ENCODE data around the gene RPL35. TPM values are rescaled to one million over a fixed set of nuclear protein-coding genes. Genes with fewer than 3 reads are reported as not detected.

Gene RPL35
- polyA plus RNA-seq, 3 donors from 2014 or later = 774 to 2,756 (median 1,213) TPM

GRCh38 chr9:124814164-124814535 lies 47.6 kb downstream of the RPL35 start:
- Mint-ChIP-seq H3K27ac (no peak overlapping the region), H3K4me3 (no peak overlapping the region), H3K4me1 (no peaks in the 10 kb centered on the region), H3K27me3 (ENCODE audit: low read depth in 3 of 3) (peaks cover 2 to 5% (median 3%) of the 10 kb centered on the region in 3 donors), H3K36me3 (no peaks in the 10 kb centered on the region), H3K9me3 (no peaks in the 10 kb centered on the region)
- DNase-seq = no peak

DNA sequence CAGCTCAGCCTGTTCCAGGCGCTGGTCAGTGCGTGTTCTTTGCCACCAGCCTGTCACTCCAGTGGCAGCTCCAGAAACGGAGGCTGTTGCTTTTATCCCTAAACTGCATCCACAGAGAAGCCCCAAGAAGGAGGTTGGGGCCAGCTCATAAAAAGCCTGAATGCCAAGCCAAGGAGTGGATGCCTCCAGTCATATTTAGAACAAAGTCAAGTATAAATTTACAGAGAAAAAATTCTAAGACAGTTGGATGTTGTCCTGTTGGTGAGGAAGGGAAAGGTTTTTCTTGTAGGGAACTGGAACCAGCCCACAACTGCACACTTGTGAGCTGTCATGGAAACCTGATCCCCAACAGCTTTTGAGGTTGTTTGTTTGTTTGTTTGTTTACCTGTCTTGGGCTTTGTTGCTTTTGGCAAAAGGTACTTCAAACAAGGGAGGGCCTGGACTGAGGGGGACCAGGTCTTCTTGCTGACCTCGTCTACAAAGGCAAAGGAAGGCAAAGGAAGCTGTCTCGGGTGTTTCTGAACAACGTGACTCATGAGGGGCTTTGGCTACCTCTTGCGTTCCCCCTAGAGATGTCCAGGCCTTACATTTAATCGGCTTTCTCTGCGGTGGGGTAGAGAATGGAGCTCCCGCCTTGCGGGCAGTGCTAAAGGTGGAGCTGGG lies 48.1 kb downstream of the RPL35 start:
- no peak for DNase-seq
- H3K9me3 Mint-ChIP-seq = no peaks in the 10 kb centered on the region
- H3K4me3 Mint-ChIP-seq = no peak overlapping the region

GRCh38 chr9:124813041-124813440 lies 48.7 kb downstream of the RPL35 start:
- Mint-ChIP-seq H3K9me3 (no peaks in the 10 kb centered on the region), H3K27ac (no peak overlapping the region), H3K4me3 (no peak overlapping the region), H3K36me3 (no peaks in the 10 kb centered on the region), H3K27me3 (ENCODE audit: low read depth in 3 of 3) (peaks cover 2 to 5% (median 3%) of the 10 kb centered on the region in 3 donors), H3K4me1 (no peaks in the 10 kb centered on the region)
- DNase-seq = no peak

More for the DNA sequence above, 48.1 kb downstream of the RPL35 start:
- H3K36me3 Mint-ChIP-seq = no peaks in the 10 kb centered on the region
- H3K27me3 Mint-ChIP-seq (ENCODE audit: low read depth in 3 of 3) = peaks cover 2 to 5% (median 3%) of the 10 kb centered on the region in 3 donors
- H3K27ac Mint-ChIP-seq = no peak overlapping the region
- no peaks in the 10 kb centered on the region for H3K4me1 Mint-ChIP-seq

- Mint-ChIP-seq H3K4me1 (no peaks in the 10 kb centered on the region), H3K9me3 (no peaks in the 10 kb centered on the region), H3K4me3 (no peak overlapping the region), H3K27ac (no peak overlapping the region), H3K36me3 (no peaks in the 10 kb centered on the region), H3K27me3 (ENCODE audit: low read depth in 3 of 3) (peaks cover 2 to 5% (median 3%) of the 10 kb centered on the region in 3 donors)
- peak in 1 of 3 donors; percentile 5 for DNase-seq
Observed at GRCh38 chr9:124812441-124812876, 49.3 kb downstream of the RPL35 start.

DNA sequence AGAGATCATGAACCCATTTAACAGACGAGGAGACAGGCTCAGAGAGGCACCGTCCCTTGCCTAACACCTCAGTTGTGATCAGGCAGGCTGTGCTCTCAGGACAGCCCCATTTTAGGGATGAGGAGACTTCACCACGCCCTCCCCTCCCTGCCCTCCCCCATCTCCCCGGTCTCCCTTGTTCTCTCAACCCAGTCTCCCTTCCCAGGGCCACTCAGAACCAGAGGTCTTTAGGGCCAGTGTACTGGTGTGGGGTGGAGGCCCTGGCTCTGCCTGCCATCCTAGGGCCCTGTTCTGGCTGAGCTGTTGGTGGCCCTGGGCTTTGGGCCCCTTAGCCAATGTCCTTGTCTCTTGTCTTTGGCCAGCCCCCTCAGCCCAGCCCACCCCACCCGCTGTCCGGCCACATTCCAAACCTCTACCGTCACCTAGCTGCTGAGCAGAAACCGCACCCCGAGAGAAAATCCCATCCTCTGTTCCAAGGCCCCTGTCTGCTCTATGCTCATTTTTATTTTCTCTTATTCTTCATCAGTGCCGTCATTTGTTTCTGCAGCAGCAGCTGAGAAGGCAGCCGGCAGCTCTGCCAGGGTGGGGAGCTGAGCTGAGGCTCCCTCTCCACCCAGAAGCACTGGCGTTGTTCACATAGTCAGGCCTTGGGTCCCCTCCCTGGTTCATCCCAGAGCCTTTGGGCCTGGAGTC lies 50.9 kb downstream of the RPL35 start:
- H3K27me3 Mint-ChIP-seq (ENCODE audit: low read depth in 3 of 3) = peaks cover 0 to 6% (median 3%) of the 10 kb centered on the region in 3 donors
- no peaks in the 10 kb centered on the region for H3K36me3 Mint-ChIP-seq
- no peak for DNase-seq
- no peaks in the 10 kb centered on the region for H3K9me3 Mint-ChIP-seq
- no peak overlapping the region for H3K27ac Mint-ChIP-seq
- no peak overlapping the region for H3K4me3 Mint-ChIP-seq
- no peaks in the 10 kb centered on the region for H3K4me1 Mint-ChIP-seq

DNA sequence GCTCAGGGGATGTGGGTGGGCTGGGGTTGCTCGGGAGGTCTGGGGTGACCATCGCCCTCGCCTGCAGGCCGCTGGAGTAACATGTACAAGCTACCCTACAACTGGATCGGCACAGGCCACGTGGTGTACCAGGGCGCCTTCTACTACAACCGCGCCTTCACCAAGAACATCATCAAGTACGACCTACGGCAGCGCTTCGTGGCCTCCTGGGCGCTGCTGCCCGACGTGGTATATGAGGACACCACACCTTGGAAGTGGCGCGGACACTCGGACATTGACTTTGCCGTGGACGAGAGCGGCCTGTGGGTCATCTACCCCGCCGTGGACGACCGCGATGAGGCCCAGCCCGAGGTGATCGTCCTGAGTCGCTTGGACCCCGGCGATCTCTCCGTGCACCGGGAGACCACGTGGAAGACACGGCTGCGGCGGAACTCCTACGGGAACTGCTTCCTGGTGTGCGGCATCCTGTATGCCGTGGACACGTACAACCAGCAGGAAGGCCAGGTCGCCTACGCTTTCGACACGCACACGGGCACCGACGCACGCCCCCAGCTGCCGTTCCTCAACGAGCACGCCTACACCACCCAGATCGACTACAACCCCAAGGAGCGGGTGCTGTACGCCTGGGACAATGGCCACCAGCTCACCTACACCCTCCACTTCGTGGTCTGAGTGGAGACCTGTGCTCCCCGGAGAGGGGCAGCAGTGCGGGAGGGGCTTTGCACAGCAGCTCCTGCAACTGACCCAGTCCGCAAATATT lies 51.8 kb downstream of the RPL35 start:
- DNase-seq = no peak
- Mint-ChIP-seq H3K9me3 (no peaks in the 10 kb centered on the region), H3K36me3 (no peaks in the 10 kb centered on the region), H3K27ac (no peak overlapping the region), H3K4me1 (no peaks in the 10 kb centered on the region), H3K27me3 (ENCODE audit: low read depth in 3 of 3) (peaks cover 0 to 5% (median 3%) of the 10 kb centered on the region in 3 donors), H3K4me3 (no peak overlapping the region)

DNA sequence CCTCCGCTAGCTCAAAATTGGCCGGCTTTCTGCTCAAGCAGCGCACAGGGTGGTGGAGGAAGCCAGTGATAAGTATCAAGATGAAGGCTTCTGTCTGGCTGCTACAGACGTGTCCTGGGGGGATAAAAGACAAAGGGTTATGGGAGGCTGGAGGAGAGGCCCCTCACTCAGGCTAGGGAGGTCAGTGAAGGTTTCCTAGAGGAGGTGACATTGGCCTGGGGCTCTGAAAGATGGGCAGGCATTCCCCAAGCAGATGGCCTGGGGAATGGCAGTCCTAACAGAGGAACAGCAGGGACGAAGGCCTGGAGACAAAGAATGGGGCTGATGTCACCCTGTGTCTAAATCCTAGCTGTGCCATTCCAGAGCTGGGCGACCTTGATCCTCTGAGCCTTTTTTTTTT lies 52.5 kb downstream of the RPL35 start:
- no peak for DNase-seq
- no peaks in the 10 kb centered on the region for H3K4me1 Mint-ChIP-seq
- no peak overlapping the region for H3K27ac Mint-ChIP-seq
- no peaks in the 10 kb centered on the region for H3K9me3 Mint-ChIP-seq
- peaks cover 0 to 4% (median 4%) of the 10 kb centered on the region in 3 donors for H3K27me3 Mint-ChIP-seq (ENCODE audit: low read depth in 3 of 3)
- no peak overlapping the region for H3K4me3 Mint-ChIP-seq
- no peaks in the 10 kb centered on the region for H3K36me3 Mint-ChIP-seq

GRCh38 chr9:124808246-124808956 lies 53.4 kb downstream of the RPL35 start:
- H3K4me1 Mint-ChIP-seq = no peaks in the 10 kb centered on the region
- no peak overlapping the region for H3K4me3 Mint-ChIP-seq
- no peak for DNase-seq
- no peak overlapping the region for H3K27ac Mint-ChIP-seq
- peaks cover 0 to 4% (median 4%) of the 10 kb centered on the region in 3 donors for H3K27me3 Mint-ChIP-seq (ENCODE audit: low read depth in 3 of 3)
- H3K36me3 Mint-ChIP-seq = no peaks in the 10 kb centered on the region
- H3K9me3 Mint-ChIP-seq = no peaks in the 10 kb centered on the region

Other genes starting within 250 kb of the RPL35 start
- gene NR6A1, start 90.6 kb downstream of the RPL35 start, polyA plus RNA-seq = not detected
- gene OLFML2A, start 84.8 kb downstream of the RPL35 start, polyA plus RNA-seq = not detected
- gene WDR38, start 8.5 kb downstream of the RPL35 start, polyA plus RNA-seq = not detected
- 100 to 1,000 TPM; 169 to 202 (median 172) TPM for gene ARPC5L, start 173 bp upstream of the RPL35 start, polyA plus RNA-seq
- gene GOLGA1, start 79.1 kb upstream of the RPL35 start, polyA plus RNA-seq = 1 to 10 TPM in 2 of 3 donors, under 1 TPM in 1; 0.93 to 8.3 (median 5.3) TPM

All from immature natural killer cell (primary cell).